Thyroid gland (tissue), 4 donors: ENCODE measurements around the gene LCP1. TPM values are rescaled to one million over a fixed set of nuclear protein-coding genes. Genes with fewer than 3 reads are reported as not detected.

Source experiments
- DNase-seq, 2 donors: peaks; one replicate each; pipeline ENCODE4 v3.0.0-alpha.2; 2019
- H3K27ac ChIP-seq, 3 donors: fragments of 200-600 bp; sonication (generic); 1 replicate in 2 of 3; 2 replicates in 1 of 3; pipeline ENCODE4 v1.5.1; 2016 to 2019; ENCODE audit warnings: mild to moderate bottlenecking in 1 of 3, moderate library complexity in 1 of 3
- H3K27me3 ChIP-seq: fragments of 200-600 bp; sonication (generic); one replicate; pipeline ENCODE4 v1.5.1; 2019
- H3K36me3 ChIP-seq, 2 donors: fragments of 200-600 bp; sonication (generic); one replicate each; pipeline ENCODE4 v1.5.1; 2016 to 2019
- H3K4me1 ChIP-seq, 2 donors: fragments of 200-600 bp; sonication (generic); one replicate each; pipeline ENCODE4 v1.5.1; 2017 to 2019
- H3K4me3 ChIP-seq, 3 donors: fragments of 200-600 bp; sonication (generic); replicated peaks in 1 of 3; 1 replicate in 2 of 3; 2 replicates in 1 of 3; pipeline ENCODE4 v1.5.1; 2016; ENCODE audit warnings: mild to moderate bottlenecking in 1 of 3
- H3K9me3 ChIP-seq: fragments of 200-600 bp; sonication (generic); one replicate; pipeline ENCODE4 v1.5.1; 2017
- CTCF ChIP-seq, 6 experiments: fragments of 200-600 bp in 3 of 6; fragments of 450-650 bp in 3 of 6; sonication (generic) in 3 of 6; IDR thresholded peaks; one replicate each; pipeline ENCODE4 v1.5.1; 2016 to 2019; ENCODE audit warnings: antibody characterized with exemption in 6 of 6, mild to moderate bottlenecking in 2 of 6, inconsistent platforms in 1 of 6, moderate library complexity in 1 of 6
- POLR2A ChIP-seq, 2 donors: fragments of 450-650 bp; IDR thresholded peaks; one replicate each; pipeline ENCODE4 v1.6.1; 2017; ENCODE audit warnings: antibody characterized with exemption in 2 of 2, mild to moderate bottlenecking in 2 of 2, moderate library complexity in 1 of 2
- WGBS, 2 donors: methylation state at CpG; one replicate each; pipeline ENCODE4 v1.1.5; 2017; 5-methylcytosine and 5-hydroxymethylcytosine counted together
- intact Hi-C: fragments of 100-400 bp; cut with DNase I; formaldehyde crosslinking; loops from one replicate; pipeline ENCODE4 v1.15.1; 2023
- total RNA-seq, 4 donors: library from RNA; depleted of rRNA; stranded (reverse); fragments of >200 nt; gene quantifications; one replicate each; pipeline ENCODE4 v1.2.3, GENCODE V29; 2016

Gene LCP1
- total RNA-seq, 4 donors from 2014 or later: 8.7 to 27.3 (median 11.9) TPM

- Histone ChIP-seq H3K27ac (no peak overlapping the region), H3K9me3 (no peaks in the 10 kb centered on the region), H3K36me3 (no peaks in the 10 kb centered on the region), H3K27me3 (no peaks in the 10 kb centered on the region), H3K4me3 (no peak overlapping the region), H3K4me1 (no peaks in the 10 kb centered on the region)
- DNase-seq: no peak
- intact Hi-C loops: no loop called here
- 81 to 89% methylated on average over 5 of the region's 5 CpGs for WGBS, 2 donors
- TF ChIP-seq CTCF (IDR thresholded peaks at IDR 0.05): no peak
- TF ChIP-seq POLR2A (IDR thresholded peaks at IDR 0.05): no peak
These were observed 3.8 kb downstream of the LCP1 start for GRCh38 chr13:46178143-46178542.

DNA sequence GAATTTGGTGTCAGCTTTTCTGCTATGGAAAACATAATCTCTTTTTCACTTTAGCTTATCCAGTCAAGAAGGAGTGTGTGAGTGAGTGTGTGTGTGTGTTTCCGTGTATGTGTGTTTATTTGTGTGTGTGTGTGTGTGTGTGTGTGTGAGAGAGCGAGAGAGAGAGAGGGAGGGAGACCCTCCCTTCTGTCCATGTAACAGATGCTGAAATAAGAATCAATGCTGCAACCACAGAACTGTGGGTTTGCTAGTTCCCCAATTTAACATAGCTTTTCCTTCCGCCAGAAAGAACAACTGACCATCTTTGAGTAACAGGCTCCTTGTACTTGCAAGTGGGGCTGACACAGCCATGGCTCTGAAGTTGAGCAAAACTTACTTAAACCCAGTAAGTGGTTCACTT, 5.2 kb downstream of the LCP1 start:
- intact Hi-C loops: no loop called here
- H3K9me3 ChIP-seq: no peaks in the 10 kb centered on the region
- 68 to 82% methylated on average over 3 of the region's 3 CpGs for WGBS, 2 donors
- H3K36me3 ChIP-seq: no peaks in the 10 kb centered on the region
- H3K27ac ChIP-seq: no peak overlapping the region
- no peaks in the 10 kb centered on the region for H3K27me3 ChIP-seq
- no peak for DNase-seq
- no peak overlapping the region for H3K4me3 ChIP-seq
- H3K4me1 ChIP-seq: no peaks in the 10 kb centered on the region
- no peak for TF ChIP-seq CTCF (IDR thresholded peaks at IDR 0.05)
- no peak for TF ChIP-seq POLR2A (IDR thresholded peaks at IDR 0.05)

DNA sequence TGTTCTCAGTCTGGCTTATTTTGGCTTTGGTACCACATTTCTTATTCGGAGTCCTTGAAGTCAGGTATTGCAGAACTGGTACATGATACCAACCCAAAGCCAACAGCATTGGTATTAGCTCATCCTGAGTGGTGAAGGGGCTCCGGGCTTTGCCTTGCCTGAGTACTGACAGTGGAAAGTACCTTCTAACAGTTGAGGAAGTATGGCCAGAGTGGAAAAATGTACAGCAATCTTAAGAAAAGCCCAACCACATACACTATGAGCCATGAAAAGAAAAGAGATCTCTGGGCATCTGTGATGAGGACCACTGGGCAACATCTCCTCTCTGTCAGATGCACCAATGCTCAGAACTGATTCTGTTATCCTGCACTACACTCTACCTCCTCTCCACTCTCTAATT, 8.3 kb downstream of the LCP1 start:
- TF ChIP-seq CTCF (IDR thresholded peaks at IDR 0.05): no peak
- TF ChIP-seq POLR2A (IDR thresholded peaks at IDR 0.05): no peak
- Histone ChIP-seq H3K27ac (no peak overlapping the region), H3K4me1 (no peaks in the 10 kb centered on the region), H3K36me3 (no peaks in the 10 kb centered on the region), H3K9me3 (no peaks in the 10 kb centered on the region), H3K4me3 (no peak overlapping the region), H3K27me3 (no peaks in the 10 kb centered on the region)
- intact Hi-C loops: no loop called here
- 85 to 87% methylated on average over 2 of the region's 2 CpGs for WGBS, 2 donors
- no peak for DNase-seq

GRCh38 chr13:46172531-46172991, 9.4 kb downstream of the LCP1 start:
- no peak overlapping the region for H3K27ac ChIP-seq
- TF ChIP-seq POLR2A (IDR thresholded peaks at IDR 0.05) (no peak), CTCF (IDR thresholded peaks at IDR 0.05) (no peak)
- no peak for DNase-seq

GRCh38 chr13:46171739-46172138, 10.2 kb downstream of the LCP1 start:
- H3K27ac ChIP-seq: no peak overlapping the region
- DNase-seq: no peak
- no peaks in the 10 kb centered on the region for H3K4me1 ChIP-seq
- H3K9me3 ChIP-seq: no peaks in the 10 kb centered on the region
- H3K36me3 ChIP-seq: no peaks in the 10 kb centered on the region
- H3K27me3 ChIP-seq: no peaks in the 10 kb centered on the region
- 86 to 96% methylated on average over 7 of the region's 7 CpGs for WGBS, 2 donors
- no peak overlapping the region for H3K4me3 ChIP-seq
- intact Hi-C loops: no loop called here
- TF ChIP-seq POLR2A (IDR thresholded peaks at IDR 0.05) (no peak), CTCF (IDR thresholded peaks at IDR 0.05) (no peak)

More at GRCh38 chr13:46172531-46172991, 9.4 kb downstream of the LCP1 start:
- Histone ChIP-seq H3K4me3 (no peak overlapping the region), H3K9me3 (no peaks in the 10 kb centered on the region), H3K36me3 (no peaks in the 10 kb centered on the region), H3K4me1 (no peaks in the 10 kb centered on the region), H3K27me3 (no peaks in the 10 kb centered on the region)
- WGBS, 2 donors: 74 to 76% methylated on average over 6 of the region's 6 CpGs
- intact Hi-C loops: no loop called here
